Activated CD8-positive, alpha-beta memory T cell treated with anti-CD3 and anti-CD28 coated beads, Interleukin-2, amount 10 ng/mL, durations not matched to agents 7 days and 5 days (primary cell): Measurements from ENCODE around the gene TFEB. TPM values are rescaled to one million over a fixed set of nuclear protein-coding genes. Genes with fewer than 3 reads are reported as not detected.

Experiments used
- ATAC-seq: fragments of 150-1000 bp; cut with Tn5 transposase; one replicate; pipeline ENCODE4 v1.10.0; 2021; ENCODE audit warnings: moderate library complexity
- CTCF ChIA-PET: fragments of 350-600 bp; sonication (Branson Sonifier 250); formaldehyde crosslinking; loops from one replicate; lab custom pipeline; 2021; ENCODE audit warnings: antibody characterized with exemption; lab: Charles Lee
- DNase-seq: peaks from one replicate; pipeline ENCODE4 v3.0.0-alpha.2; 2020
- H3K27ac Mint-ChIP-seq: one replicate; pipeline ENCODE4 v1.8.0; 2021; ENCODE audit warnings: mild to moderate bottlenecking, mixed read lengths
- H3K27me3 Mint-ChIP-seq: one replicate; pipeline ENCODE4 v1.8.0; 2021; ENCODE audit warnings: mixed read lengths
- H3K36me3 Mint-ChIP-seq: one replicate; pipeline ENCODE4 v1.8.0; 2021; ENCODE audit warnings: mild to moderate bottlenecking, mixed read lengths
- H3K4me1 Mint-ChIP-seq: one replicate; pipeline ENCODE4 v1.8.0; 2021; ENCODE audit warnings: mixed read lengths
- H3K4me3 Mint-ChIP-seq: one replicate; pipeline ENCODE4 v1.8.0; 2021; ENCODE audit warnings: mild to moderate bottlenecking, moderate library complexity, mixed read lengths
- H3K9me3 Mint-ChIP-seq: one replicate; pipeline ENCODE4 v1.8.0; 2022; ENCODE audit warnings: low read depth, mixed read lengths
- total RNA-seq, 2 experiments: library from RNA; stranded (reverse); gene quantifications; one replicate each; pipeline ENCODE4 v1.2.3, GENCODE V29; 2021

Gene TFEB
- total RNA-seq, 2 experiments from 2014 or later = 14.5 to 15.8 TPM

GRCh38 chr6:41700463-41701347 lies 34.7 kb downstream of the TFEB start:
- Mint-ChIP-seq H3K36me3 (no peaks in the 10 kb centered on the region), H3K9me3 (no peaks in the 10 kb centered on the region), H3K27me3 (no peaks in the 10 kb centered on the region), H3K4me1 (peaks cover 3% of the 10 kb centered on the region), H3K4me3 (no peak overlapping the region), H3K27ac (no peak overlapping the region)
- ATAC-seq (no peak), DNase-seq (no peak)
- CTCF ChIA-PET = interaction anchor here (1.1 to 1.2 kb wide), 2 partner anchors 12 to 16 kb away, joined by 3 read pairs; no protein-coding TSS in a partner anchor

- Mint-ChIP-seq H3K4me1 (no peaks in the 10 kb centered on the region), H3K27ac (no peak overlapping the region), H3K36me3 (no peaks in the 10 kb centered on the region)
These were observed 36.3 kb downstream of the TFEB start for GRCh38 chr6:41699063-41699462.

GRCh38 chr6:41697861-41698781 lies 37.3 kb downstream of the TFEB start:
- H3K27ac Mint-ChIP-seq = no peak overlapping the region
- H3K4me1 Mint-ChIP-seq = no peaks in the 10 kb centered on the region

More at GRCh38 chr6:41699063-41699462, 36.3 kb downstream of the TFEB start:
- CTCF ChIA-PET = interaction anchor here (1.3 kb wide), 1 partner anchor 17 kb away, joined by 3 read pairs; no protein-coding TSS in a partner anchor
- ATAC-seq (no peak), DNase-seq (no peak)
- no peak overlapping the region for H3K4me3 Mint-ChIP-seq
- H3K27me3 Mint-ChIP-seq = no peaks in the 10 kb centered on the region
- no peaks in the 10 kb centered on the region for H3K9me3 Mint-ChIP-seq

GRCh38 chr6:41696788-41697187 lies 38.6 kb downstream of the TFEB start:
- DNase-seq (no peak), ATAC-seq (no peak)
- Mint-ChIP-seq H3K4me1 (no peaks in the 10 kb centered on the region), H3K36me3 (no peaks in the 10 kb centered on the region), H3K9me3 (no peaks in the 10 kb centered on the region), H3K4me3 (no peak overlapping the region), H3K27ac (no peak overlapping the region), H3K27me3 (no peaks in the 10 kb centered on the region)
- CTCF ChIA-PET = no interaction called here

More at GRCh38 chr6:41697861-41698781, 37.3 kb downstream of the TFEB start:
- DNase-seq (no peak), ATAC-seq (no peak)
- Mint-ChIP-seq H3K9me3 (no peaks in the 10 kb centered on the region), H3K4me3 (no peak overlapping the region), H3K36me3 (no peaks in the 10 kb centered on the region), H3K27me3 (no peaks in the 10 kb centered on the region)
- CTCF ChIA-PET = no interaction called here

GRCh38 chr6:41695825-41696224 lies 39.6 kb downstream of the TFEB start:
- CTCF ChIA-PET = interaction anchor here (0.5 to 1.4 kb wide), 5 partner anchors 10 to 192 kb away, joined by 3 to 5 read pairs (median 3); partner anchors contain the start of gene TOMM6
- Mint-ChIP-seq H3K4me1 (no peaks in the 10 kb centered on the region), H3K4me3 (no peak overlapping the region), H3K27me3 (no peaks in the 10 kb centered on the region), H3K27ac (no peak overlapping the region), H3K36me3 (no peaks in the 10 kb centered on the region), H3K9me3 (no peaks in the 10 kb centered on the region)
- DNase-seq (no peak), ATAC-seq (no peak)

- no peaks in the 10 kb centered on the region for H3K4me1 Mint-ChIP-seq
- DNase-seq = no peak
- no peaks in the 10 kb centered on the region for H3K36me3 Mint-ChIP-seq
- no peaks in the 10 kb centered on the region for H3K9me3 Mint-ChIP-seq
- ATAC-seq = no peak
- H3K27me3 Mint-ChIP-seq = no peaks in the 10 kb centered on the region
- no peak overlapping the region for H3K4me3 Mint-ChIP-seq
- no peak overlapping the region for H3K27ac Mint-ChIP-seq
- CTCF ChIA-PET = interaction anchor here (0.7 to 2.1 kb wide), 4 partner anchors 11 to 20 kb away, joined by 3 to 10 read pairs (median 4); no protein-coding TSS in a partner anchor
These were observed 40.4 kb downstream of the TFEB start for GRCh38 chr6:41694815-41695526.

GRCh38 chr6:41693281-41694240 lies 41.8 kb downstream of the TFEB start:
- no peak for ATAC-seq
- Mint-ChIP-seq H3K4me3 (no peak overlapping the region), H3K4me1 (peaks cover 10% of the 10 kb centered on the region)

GRCh38 chr6:41692730-41693129 lies 42.7 kb downstream of the TFEB start:
- CTCF ChIA-PET = interaction anchor here (1.0 to 2.1 kb wide), 3 partner anchors 9 to 90 kb away, joined by 3 to 10 read pairs (median 5); no protein-coding TSS in a partner anchor
- Mint-ChIP-seq H3K4me3 (no peak overlapping the region), H3K9me3 (no peaks in the 10 kb centered on the region), H3K4me1 (peaks cover 10% of the 10 kb centered on the region), H3K36me3 (no peaks in the 10 kb centered on the region), H3K27ac (no peak overlapping the region), H3K27me3 (no peaks in the 10 kb centered on the region)
- DNase-seq (no peak), ATAC-seq (no peak)

More at GRCh38 chr6:41693281-41694240, 41.8 kb downstream of the TFEB start:
- no peak for DNase-seq
- no peaks in the 10 kb centered on the region for H3K27me3 Mint-ChIP-seq
- no peaks in the 10 kb centered on the region for H3K9me3 Mint-ChIP-seq
- CTCF ChIA-PET = interaction anchor here (1.0 to 2.1 kb wide), 3 partner anchors 10 to 13 kb away, joined by 3 to 10 read pairs (median 4); no protein-coding TSS in a partner anchor
- H3K36me3 Mint-ChIP-seq = no peaks in the 10 kb centered on the region
- no peak overlapping the region for H3K27ac Mint-ChIP-seq

GRCh38 chr6:41692080-41692675 lies 43.2 kb downstream of the TFEB start:
- DNase-seq = no peak

GRCh38 chr6:41691426-41692079 lies 43.9 kb downstream of the TFEB start:
- no peaks in the 10 kb centered on the region for H3K27me3 Mint-ChIP-seq
- ATAC-seq (no peak), DNase-seq (no peak)
- H3K4me3 Mint-ChIP-seq = no peak overlapping the region
- H3K27ac Mint-ChIP-seq = no peak overlapping the region
- H3K9me3 Mint-ChIP-seq = no peaks in the 10 kb centered on the region
- peaks cover 10% of the 10 kb centered on the region for H3K4me1 Mint-ChIP-seq
- CTCF ChIA-PET = interaction anchor here (1.0 to 1.3 kb wide), 3 partner anchors 8 to 323 kb away, joined by 3 to 5 read pairs (median 4); no protein-coding TSS in a partner anchor
- no peaks in the 10 kb centered on the region for H3K36me3 Mint-ChIP-seq

More at GRCh38 chr6:41692080-41692675, 43.2 kb downstream of the TFEB start:
- CTCF ChIA-PET = interaction anchor here (1.0 to 1.3 kb wide), 4 partner anchors 9 to 324 kb away, joined by 3 to 5 read pairs (median 4); no protein-coding TSS in a partner anchor
- Mint-ChIP-seq H3K9me3 (no peaks in the 10 kb centered on the region), H3K27ac (no peak overlapping the region), H3K4me1 (peaks cover 10% of the 10 kb centered on the region), H3K36me3 (no peaks in the 10 kb centered on the region), H3K27me3 (no peaks in the 10 kb centered on the region), H3K4me3 (no peak overlapping the region)
- ATAC-seq = no peak
